SK-N-SH treated with all-trans-retinoic acid at 6 μM for 48 hours (cell line): ENCODE data around the gene LRRC36.
A peak's percentile ranks its signal among the peaks of the same experiment; 100 is the strongest.

Experiments
- ATAC-seq: fragments of 200-7000 bp; cut with Tn5 transposase; 3 replicates; pipeline ENCODE4 v1.9.1; 2020; ENCODE audit warnings: mild to moderate bottlenecking, moderate library complexity
- ARNTL ChIP-seq: fragments of 450-650 bp; formaldehyde crosslinking; IDR thresholded peaks from 2 replicates; pipeline ENCODE4 v1.5.0; 2020; ENCODE audit warnings: low read depth, mild to moderate bottlenecking, moderate library complexity, borderline replicate concordance
- BACH2 ChIP-seq: fragments of 250-450 bp; sonication (Bioruptor Pico); IDR thresholded peaks from 2 replicates; pipeline ENCODE4 v1.9.0; 2021; ENCODE audit warnings: mild to moderate bottlenecking, borderline replicate concordance
- CSDC2 ChIP-seq: fragments of 250-450 bp; sonication (Bioruptor Pico); IDR thresholded peaks from 2 replicates; pipeline ENCODE4 v1.5.0; 2020; ENCODE audit warnings: mild to moderate bottlenecking, moderate library complexity
- ESRRG ChIP-seq: fragments of 250-450 bp; sonication (Bioruptor Pico); IDR thresholded peaks from 2 replicates; pipeline ENCODE4 v1.6.1; 2021; ENCODE audit warnings: mild to moderate bottlenecking
- GLIS3 ChIP-seq: fragments of 250-450 bp; sonication (Bioruptor Pico); IDR thresholded peaks from 2 replicates; pipeline ENCODE4 v1.5.0; 2020; ENCODE audit warnings: mild to moderate bottlenecking, moderate library complexity
- ISL1 ChIP-seq: fragments of 250-450 bp; sonication (Bioruptor Pico); IDR thresholded peaks from 2 replicates; pipeline ENCODE4 v2.1.2; 2022; ENCODE audit warnings: mild to moderate bottlenecking, moderate library complexity
- OSR1 ChIP-seq: fragments of 250-450 bp; sonication (Bioruptor Pico); IDR thresholded peaks from 2 replicates; pipeline ENCODE4 v1.8.0; 2022; ENCODE audit warnings: moderate library complexity, mild to moderate bottlenecking, inconsistent platforms
- PPARA ChIP-seq: fragments of 250-450 bp; sonication (Bioruptor Pico); IDR thresholded peaks from 2 replicates; pipeline ENCODE4 v1.5.0; 2020; ENCODE audit warnings: mild to moderate bottlenecking, borderline replicate concordance
- RARB ChIP-seq: fragments of 250-450 bp; sonication (Bioruptor Pico); IDR thresholded peaks from 2 replicates; pipeline ENCODE4 v1.8.0; 2021; ENCODE audit warnings: mild to moderate bottlenecking, moderate library complexity
- SNAI2 ChIP-seq: fragments of 250-450 bp; sonication (Bioruptor Pico); IDR thresholded peaks from 2 replicates; pipeline ENCODE4 v1.5.0; 2020; ENCODE audit warnings: mild to moderate bottlenecking, moderate library complexity
- TCF4 ChIP-seq: fragments of 250-450 bp; sonication (Bioruptor Pico); IDR thresholded peaks from 2 replicates; pipeline ENCODE4 v1.8.0; 2021; ENCODE audit warnings: mild to moderate bottlenecking, moderate library complexity, borderline replicate concordance
- TOX ChIP-seq: fragments of 250-450 bp; sonication (Bioruptor Pico); IDR thresholded peaks from 2 replicates; pipeline ENCODE4 v1.8.0; 2021; ENCODE audit warnings: mild to moderate bottlenecking, moderate library complexity, borderline replicate concordance
- ZC3H10 ChIP-seq: fragments of 250-450 bp; sonication (Bioruptor Pico); IDR thresholded peaks from 2 replicates; pipeline ENCODE4 v1.5.1; 2021; ENCODE audit warnings: mild to moderate bottlenecking, moderate library complexity
- ZFP3 ChIP-seq: fragments of 250-450 bp; sonication (Bioruptor Pico); IDR thresholded peaks from 2 replicates; pipeline ENCODE4 v1.5.0; 2020; ENCODE audit warnings: mild to moderate bottlenecking, moderate library complexity
- ZFP30 ChIP-seq: fragments of 450-650 bp; formaldehyde crosslinking; IDR thresholded peaks from 2 replicates; pipeline ENCODE4 v1.5.0; 2022; ENCODE audit warnings: mild to moderate bottlenecking, moderate library complexity
- ZNF565 ChIP-seq: fragments of 450-650 bp; formaldehyde crosslinking; conservative IDR thresholded peaks from 2 replicates; pipeline ENCODE4 v1.5.0; 2020; ENCODE audit warnings: low read depth, mild to moderate bottlenecking, moderate library complexity
- ZNF70 ChIP-seq: fragments of 450-650 bp; formaldehyde crosslinking; IDR thresholded peaks from 2 replicates; pipeline ENCODE4 v1.5.0; 2020; ENCODE audit warnings: mild to moderate bottlenecking, moderate library complexity
- ZNF8 ChIP-seq: fragments of 450-650 bp; formaldehyde crosslinking; IDR thresholded peaks from 2 replicates; pipeline ENCODE4 v1.5.0; 2020; ENCODE audit warnings: mild to moderate bottlenecking, moderate library complexity
- TF ChIP-seq, protein P1 (sequence below): fragments of 250-450 bp; sonication (Bioruptor Pico); IDR thresholded peaks from 2 replicates; pipeline ENCODE4 v1.5.0; 2020; ENCODE audit warnings: mild to moderate bottlenecking, moderate library complexity
- TF ChIP-seq, protein P2 (sequence below): fragments of 250-450 bp; sonication (Bioruptor Pico); IDR thresholded peaks from 2 replicates; pipeline ENCODE4 v1.8.0; 2021; ENCODE audit warnings: low read depth, mild to moderate bottlenecking, moderate library complexity, borderline replicate concordance
- TF ChIP-seq, protein P3 (sequence below): fragments of 250-450 bp; sonication (Bioruptor Pico); IDR thresholded peaks from 2 replicates; pipeline ENCODE4 v1.5.1; 2021; ENCODE audit warnings: mild to moderate bottlenecking, moderate library complexity
- TF ChIP-seq, protein P4 (sequence below): fragments of 250-450 bp; sonication (Bioruptor Pico); IDR thresholded peaks from 2 replicates; pipeline ENCODE4 v1.8.0; 2020; ENCODE audit warnings: mild to moderate bottlenecking, moderate library complexity, borderline replicate concordance

Gene LRRC36

DNA sequence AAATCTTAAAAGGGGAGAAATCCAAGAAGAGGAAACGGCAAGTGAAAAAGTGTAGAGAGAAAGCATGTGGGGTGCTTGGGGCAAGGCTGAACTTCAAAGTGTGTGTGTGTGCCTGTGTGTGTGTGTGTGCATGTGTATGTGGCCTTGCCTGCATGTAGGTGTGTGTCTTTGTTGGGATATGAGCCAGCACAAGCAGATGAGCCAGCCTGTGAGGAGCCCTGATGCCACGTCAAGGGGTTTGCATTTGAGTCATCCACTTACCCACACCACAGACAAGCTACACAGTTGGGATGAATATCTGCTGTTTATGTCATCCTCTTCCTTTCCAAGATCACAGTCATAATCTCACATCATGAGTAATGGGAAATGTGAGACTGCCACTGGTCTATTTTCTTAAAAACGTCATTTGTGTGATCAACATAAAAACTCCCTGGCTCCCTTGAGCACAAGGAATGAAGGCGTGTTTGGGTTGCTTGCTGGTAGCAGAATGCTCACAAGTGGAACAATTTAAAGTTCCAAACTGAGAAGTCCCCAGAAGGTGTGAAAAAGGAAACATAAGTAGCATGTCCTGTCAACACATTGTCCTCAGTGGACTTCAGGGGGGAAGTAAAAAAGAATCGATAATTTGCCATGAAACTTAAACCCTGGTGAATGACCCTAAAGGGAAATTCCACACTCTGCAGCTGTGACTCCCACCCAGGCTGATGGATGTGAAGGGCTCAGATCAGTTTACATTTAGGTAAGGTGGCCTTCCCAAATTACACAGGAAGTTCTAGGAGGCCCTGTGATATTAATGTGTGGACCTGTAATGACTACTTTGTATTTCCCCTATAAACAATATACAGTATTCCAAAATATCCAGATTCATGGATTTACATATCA is 14.8 kb upstream of the LRRC36 start:
- ATAC-seq = peak; percentile 98
- TF ChIP-seq ARNTL = no peak
- 0 out of 2 replicates have a peak, but pooled peaks have one; percentile 32 for TF ChIP-seq ZFP3 (CRISPR knock-in tag)

DNA sequence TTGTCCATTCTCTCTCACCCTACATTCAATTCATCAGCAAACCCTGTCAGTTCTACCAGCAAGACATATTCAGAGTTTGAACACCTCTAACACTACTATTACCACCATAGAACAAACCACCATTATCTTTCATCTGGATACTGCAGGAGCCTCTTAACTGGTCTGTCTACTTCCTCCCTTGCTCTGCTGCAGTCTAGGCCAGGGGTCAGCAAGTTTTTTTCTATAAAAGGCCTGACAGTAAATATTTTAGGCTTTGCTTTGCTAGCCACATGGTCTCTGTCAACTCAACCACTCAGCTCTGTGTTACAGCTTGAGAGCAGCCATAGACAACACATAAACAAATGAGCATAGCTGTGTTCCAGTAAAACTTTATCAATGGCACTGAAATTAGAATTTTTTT is 13.9 kb upstream of the LRRC36 start:
- no peak for TF ChIP-seq ARNTL
- no peak for TF ChIP-seq ESRRG (CRISPR knock-in tag)
- TF ChIP-seq, protein P1, sequence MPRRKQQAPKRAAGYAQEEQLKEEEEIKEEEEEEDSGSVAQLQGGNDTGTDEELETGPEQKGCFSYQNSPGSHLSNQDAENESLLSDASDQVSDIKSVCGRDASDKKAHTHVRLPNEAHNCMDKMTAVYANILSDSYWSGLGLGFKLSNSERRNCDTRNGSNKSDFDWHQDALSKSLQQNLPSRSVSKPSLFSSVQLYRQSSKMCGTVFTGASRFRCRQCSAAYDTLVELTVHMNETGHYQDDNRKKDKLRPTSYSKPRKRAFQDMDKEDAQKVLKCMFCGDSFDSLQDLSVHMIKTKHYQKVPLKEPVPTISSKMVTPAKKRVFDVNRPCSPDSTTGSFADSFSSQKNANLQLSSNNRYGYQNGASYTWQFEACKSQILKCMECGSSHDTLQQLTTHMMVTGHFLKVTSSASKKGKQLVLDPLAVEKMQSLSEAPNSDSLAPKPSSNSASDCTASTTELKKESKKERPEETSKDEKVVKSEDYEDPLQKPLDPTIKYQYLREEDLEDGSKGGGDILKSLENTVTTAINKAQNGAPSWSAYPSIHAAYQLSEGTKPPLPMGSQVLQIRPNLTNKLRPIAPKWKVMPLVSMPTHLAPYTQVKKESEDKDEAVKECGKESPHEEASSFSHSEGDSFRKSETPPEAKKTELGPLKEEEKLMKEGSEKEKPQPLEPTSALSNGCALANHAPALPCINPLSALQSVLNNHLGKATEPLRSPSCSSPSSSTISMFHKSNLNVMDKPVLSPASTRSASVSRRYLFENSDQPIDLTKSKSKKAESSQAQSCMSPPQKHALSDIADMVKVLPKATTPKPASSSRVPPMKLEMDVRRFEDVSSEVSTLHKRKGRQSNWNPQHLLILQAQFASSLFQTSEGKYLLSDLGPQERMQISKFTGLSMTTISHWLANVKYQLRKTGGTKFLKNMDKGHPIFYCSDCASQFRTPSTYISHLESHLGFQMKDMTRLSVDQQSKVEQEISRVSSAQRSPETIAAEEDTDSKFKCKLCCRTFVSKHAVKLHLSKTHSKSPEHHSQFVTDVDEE (CRISPR knock-in tag) = no peak
- TF ChIP-seq ZFP30 (CRISPR knock-in tag) = no peak
- no peak for TF ChIP-seq ZNF565 (CRISPR knock-in tag)
- no peak for TF ChIP-seq ZC3H10
- TF ChIP-seq ZNF70 (CRISPR knock-in tag) = no peak
- TF ChIP-seq, protein P2, sequence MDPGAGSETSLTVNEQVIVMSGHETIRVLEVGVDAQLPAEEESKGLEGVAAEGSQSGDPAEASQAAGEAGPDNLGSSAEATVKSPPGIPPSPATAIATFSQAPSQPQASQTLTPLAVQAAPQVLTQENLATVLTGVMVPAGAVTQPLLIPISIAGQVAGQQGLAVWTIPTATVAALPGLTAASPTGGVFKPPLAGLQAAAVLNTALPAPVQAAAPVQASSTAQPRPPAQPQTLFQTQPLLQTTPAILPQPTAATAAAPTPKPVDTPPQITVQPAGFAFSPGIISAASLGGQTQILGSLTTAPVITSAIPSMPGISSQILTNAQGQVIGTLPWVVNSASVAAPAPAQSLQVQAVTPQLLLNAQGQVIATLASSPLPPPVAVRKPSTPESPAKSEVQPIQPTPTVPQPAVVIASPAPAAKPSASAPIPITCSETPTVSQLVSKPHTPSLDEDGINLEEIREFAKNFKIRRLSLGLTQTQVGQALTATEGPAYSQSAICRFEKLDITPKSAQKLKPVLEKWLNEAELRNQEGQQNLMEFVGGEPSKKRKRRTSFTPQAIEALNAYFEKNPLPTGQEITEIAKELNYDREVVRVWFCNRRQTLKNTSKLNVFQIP (CRISPR knock-in tag) = no peak
- TF ChIP-seq BACH2 (CRISPR knock-in tag) = no peak
- TF ChIP-seq CSDC2 = no peak
- no peak for TF ChIP-seq ZFP3 (CRISPR knock-in tag)
- no peak for TF ChIP-seq ISL1 (CRISPR knock-in tag)
- TF ChIP-seq, protein P3, sequence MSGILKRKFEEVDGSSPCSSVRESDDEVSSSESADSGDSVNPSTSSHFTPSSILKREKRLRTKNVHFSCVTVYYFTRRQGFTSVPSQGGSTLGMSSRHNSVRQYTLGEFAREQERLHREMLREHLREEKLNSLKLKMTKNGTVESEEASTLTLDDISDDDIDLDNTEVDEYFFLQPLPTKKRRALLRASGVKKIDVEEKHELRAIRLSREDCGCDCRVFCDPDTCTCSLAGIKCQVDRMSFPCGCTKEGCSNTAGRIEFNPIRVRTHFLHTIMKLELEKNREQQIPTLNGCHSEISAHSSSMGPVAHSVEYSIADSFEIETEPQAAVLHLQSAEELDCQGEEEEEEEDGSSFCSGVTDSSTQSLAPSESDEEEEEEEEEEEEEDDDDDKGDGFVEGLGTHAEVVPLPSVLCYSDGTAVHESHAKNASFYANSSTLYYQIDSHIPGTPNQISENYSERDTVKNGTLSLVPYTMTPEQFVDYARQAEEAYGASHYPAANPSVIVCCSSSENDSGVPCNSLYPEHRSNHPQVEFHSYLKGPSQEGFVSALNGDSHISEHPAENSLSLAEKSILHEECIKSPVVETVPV (CRISPR knock-in tag) = no peak
- no peak; the same call in 2 of the 3 replicates for ATAC-seq

DNA sequence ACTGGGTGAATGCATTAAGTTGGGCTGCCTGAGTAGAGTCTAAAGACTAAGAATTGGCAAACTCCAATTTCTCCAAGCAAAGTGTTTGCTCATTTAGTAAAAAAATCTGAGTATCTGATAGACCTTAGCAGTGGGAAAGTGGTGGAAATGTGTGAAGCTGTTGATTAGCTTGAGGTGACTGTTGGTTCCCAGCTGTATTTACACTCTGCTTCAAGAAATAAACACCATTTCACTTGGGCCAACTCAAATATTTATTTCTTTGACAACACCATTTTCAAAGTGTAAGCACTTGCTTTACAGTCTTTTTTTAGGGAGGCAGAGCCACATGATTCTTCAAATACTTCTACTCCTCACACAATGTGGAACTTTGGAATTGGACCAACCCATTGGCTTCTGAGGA is 8.8 kb upstream of the LRRC36 start:
- TF ChIP-seq ZNF8 (CRISPR knock-in tag) = no peak
- no peak for TF ChIP-seq PPARA (CRISPR knock-in tag)
- TF ChIP-seq ZC3H10 = no peak
- TF ChIP-seq ISL1 (CRISPR knock-in tag) = no peak
- TF ChIP-seq, protein P3 (CRISPR knock-in tag) = no peak
- no peak for TF ChIP-seq OSR1 (CRISPR knock-in tag)
- TF ChIP-seq, protein P2 (CRISPR knock-in tag) = no peak
- no peak for TF ChIP-seq TCF4 (CRISPR knock-in tag)
- no peak for TF ChIP-seq ARNTL
- no peak for TF ChIP-seq TOX (CRISPR knock-in tag)
- TF ChIP-seq SNAI2 (CRISPR knock-in tag) = no peak
- TF ChIP-seq ESRRG (CRISPR knock-in tag) = no peak
- TF ChIP-seq BACH2 (CRISPR knock-in tag) = no peak
- TF ChIP-seq, protein P4, sequence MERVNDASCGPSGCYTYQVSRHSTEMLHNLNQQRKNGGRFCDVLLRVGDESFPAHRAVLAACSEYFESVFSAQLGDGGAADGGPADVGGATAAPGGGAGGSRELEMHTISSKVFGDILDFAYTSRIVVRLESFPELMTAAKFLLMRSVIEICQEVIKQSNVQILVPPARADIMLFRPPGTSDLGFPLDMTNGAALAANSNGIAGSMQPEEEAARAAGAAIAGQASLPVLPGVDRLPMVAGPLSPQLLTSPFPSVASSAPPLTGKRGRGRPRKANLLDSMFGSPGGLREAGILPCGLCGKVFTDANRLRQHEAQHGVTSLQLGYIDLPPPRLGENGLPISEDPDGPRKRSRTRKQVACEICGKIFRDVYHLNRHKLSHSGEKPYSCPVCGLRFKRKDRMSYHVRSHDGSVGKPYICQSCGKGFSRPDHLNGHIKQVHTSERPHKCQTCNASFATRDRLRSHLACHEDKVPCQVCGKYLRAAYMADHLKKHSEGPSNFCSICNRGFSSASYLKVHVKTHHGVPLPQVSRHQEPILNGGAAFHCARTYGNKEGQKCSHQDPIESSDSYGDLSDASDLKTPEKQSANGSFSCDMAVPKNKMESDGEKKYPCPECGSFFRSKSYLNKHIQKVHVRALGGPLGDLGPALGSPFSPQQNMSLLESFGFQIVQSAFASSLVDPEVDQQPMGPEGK = no peak
- no peak for TF ChIP-seq GLIS3 (CRISPR knock-in tag)
- TF ChIP-seq RARB (CRISPR knock-in tag) = no peak
- ATAC-seq = no peak
